Body of pancreas (tissue), 4 donors: ENCODE measurements around the gene ACKR3.

ENCODE experiments used
- POLR2A ChIP-seq, 3 donors: fragments of 450-650 bp; IDR thresholded peaks; one replicate each; pipeline ENCODE4 v1.6.1; 2016; ENCODE audit warnings: antibody characterized with exemption in 3 of 3, mild to moderate bottlenecking in 2 of 3
- TF ChIP-seq, protein P1 (sequence below), 7 experiments: fragments of 450-650 bp in 4 of 7; fragments of 200-600 bp in 3 of 7; sonication (generic) in 3 of 7; IDR thresholded peaks; one replicate each; pipeline ENCODE4 v1.5.1; 2016 to 2019; ENCODE audit warnings: antibody characterized with exemption in 7 of 7

DNA sequence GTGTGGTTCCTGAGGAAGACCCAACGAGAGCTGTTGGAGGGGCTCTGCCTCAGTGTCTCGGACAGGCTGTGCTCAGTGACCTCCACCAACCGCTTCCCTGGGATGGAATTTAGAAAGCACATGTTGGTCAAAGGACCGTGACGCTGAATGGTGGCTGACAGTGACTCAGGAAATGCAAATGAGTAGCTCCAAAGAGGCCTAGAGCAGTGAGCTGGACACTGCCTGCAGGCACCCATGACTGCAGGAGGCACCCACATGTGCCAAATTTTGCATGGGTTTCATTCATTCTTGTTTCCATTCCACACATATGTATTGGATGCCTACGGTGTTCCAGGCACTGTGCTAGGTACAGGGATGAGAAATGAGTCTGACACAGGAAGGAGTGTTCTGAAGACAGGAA, 46.4 kb downstream of the ACKR3 start:
- TF ChIP-seq, protein P1, sequence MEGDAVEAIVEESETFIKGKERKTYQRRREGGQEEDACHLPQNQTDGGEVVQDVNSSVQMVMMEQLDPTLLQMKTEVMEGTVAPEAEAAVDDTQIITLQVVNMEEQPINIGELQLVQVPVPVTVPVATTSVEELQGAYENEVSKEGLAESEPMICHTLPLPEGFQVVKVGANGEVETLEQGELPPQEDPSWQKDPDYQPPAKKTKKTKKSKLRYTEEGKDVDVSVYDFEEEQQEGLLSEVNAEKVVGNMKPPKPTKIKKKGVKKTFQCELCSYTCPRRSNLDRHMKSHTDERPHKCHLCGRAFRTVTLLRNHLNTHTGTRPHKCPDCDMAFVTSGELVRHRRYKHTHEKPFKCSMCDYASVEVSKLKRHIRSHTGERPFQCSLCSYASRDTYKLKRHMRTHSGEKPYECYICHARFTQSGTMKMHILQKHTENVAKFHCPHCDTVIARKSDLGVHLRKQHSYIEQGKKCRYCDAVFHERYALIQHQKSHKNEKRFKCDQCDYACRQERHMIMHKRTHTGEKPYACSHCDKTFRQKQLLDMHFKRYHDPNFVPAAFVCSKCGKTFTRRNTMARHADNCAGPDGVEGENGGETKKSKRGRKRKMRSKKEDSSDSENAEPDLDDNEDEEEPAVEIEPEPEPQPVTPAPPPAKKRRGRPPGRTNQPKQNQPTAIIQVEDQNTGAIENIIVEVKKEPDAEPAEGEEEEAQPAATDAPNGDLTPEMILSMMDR (IDR thresholded peaks at IDR 0.05), result no peak
- TF ChIP-seq POLR2A (IDR thresholded peaks at IDR 0.05), result no peak
